ENCODE measurements around the gene EXOC3.

DNA sequence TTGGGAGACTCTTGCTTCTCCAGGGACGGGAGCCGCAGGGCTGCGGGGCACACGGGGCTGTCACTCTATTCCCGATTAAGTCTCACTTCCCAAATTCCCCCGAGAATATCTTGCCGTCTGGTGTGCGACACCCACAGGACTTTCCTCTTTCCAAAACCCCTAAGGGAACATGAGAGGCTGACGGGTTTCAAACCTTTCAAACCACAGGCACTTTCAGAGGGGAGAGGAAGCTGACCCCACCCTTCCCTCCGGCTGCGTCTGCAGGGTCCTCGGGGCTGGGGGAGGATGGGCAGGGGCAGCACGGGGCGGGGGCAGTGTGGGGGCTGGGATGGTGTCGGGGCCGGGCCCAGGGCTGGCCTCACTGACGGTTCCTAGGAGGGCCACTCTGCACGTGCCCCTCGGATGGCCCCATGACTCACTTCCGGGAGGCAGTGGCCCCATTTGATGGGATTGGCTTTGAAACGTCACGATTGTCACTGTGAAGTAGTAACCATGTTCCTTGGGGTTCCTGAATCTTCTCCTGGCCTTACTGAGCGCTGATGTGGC lies 43.0 kb downstream of the EXOC3 start:
- TF ChIP-seq CTCF (IDR thresholded peaks at IDR 0.05; ENCODE audit: low read depth, low read length): no peak
- TF ChIP-seq EZH2phosphoT487 (IDR thresholded peaks at IDR 0.05; ENCODE audit: low read depth): no peak
